HG02759 (cell line): Measurements from ENCODE around the gene NUDT14.

ENCODE experiments used
- ATAC-seq: cut with Tn5 transposase; IDR thresholded peaks from one replicate; pipeline ENCODE4 v1.9.1; 2021; ENCODE audit warnings: mild to moderate bottlenecking, moderate library complexity; ENCODE audit not compliant: unreplicated experiment

The NUDT14 gene

DNA sequence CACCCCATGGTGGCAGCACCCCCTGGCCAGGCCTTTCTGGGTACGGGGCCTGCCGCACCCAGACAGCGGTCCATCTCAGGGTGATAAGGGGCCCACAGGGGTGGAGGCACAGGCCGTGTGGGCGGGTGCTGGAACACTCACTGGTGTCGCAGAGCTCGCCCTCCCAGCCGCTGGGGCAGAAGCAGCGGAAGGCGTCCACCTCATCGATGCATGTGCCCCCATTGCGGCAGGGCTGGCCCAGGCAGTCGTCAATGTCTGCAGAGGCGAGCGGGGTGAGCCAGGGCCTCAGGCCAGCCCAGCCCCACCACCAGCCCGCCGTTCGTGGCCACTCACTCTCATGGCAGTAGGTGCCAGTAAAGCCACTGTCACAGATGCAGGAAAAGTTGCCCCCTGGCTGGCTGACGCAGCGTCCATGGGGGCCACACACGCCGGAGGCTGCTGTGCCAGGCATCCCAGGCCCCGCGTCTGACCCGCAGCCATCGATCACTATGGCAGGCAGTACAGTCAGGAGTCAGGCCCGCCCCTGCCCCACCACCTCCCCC, 32.4 kb downstream of the NUDT14 start:
- ATAC-seq = no peak

DNA sequence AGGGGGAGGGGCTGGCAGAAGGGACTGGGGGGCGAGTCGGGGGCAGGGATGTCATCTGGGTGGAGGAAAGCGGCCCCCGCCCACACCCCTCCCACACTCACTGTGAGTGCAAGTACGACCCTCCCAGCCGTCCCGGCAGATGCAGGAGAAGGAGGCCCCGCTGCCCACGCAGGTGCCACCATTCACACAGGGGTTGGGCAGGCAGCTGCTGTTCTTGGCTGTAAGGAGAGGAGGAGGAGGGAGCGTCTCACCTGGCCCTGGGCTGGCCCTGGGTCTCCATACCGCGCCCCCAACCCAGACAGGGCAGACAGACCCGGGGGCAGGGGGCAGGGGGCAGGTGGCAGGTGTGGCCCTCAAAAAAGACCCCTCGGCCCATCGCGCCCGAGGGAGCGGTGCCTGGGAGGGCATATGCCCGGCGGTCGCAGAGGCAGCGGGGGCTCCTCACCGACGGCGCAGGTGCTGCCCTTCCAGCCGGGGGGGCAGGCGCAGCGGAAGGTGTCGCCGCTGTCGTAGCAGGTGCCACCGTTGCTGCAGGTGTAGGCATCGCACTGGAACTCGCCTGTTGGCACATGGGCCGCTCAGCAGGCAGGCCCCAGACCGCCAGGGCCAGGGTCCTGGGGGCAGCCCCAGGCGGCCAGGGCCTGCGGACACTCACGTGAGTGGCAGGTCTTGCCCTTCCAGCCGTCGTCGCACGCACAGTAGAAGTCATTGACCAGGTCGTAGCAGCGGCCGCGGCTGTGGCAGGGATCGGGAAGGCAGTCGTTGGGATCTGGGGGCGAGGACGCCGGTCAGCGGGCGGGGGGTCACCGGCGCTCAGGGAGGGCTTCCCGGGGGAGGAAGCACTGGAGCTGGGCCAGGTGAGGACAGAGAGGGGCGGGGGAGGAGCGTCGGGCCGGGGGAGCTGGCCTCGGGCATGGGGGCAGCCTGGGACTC, 33.2 kb downstream of the NUDT14 start:
- no peak for ATAC-seq

DNA sequence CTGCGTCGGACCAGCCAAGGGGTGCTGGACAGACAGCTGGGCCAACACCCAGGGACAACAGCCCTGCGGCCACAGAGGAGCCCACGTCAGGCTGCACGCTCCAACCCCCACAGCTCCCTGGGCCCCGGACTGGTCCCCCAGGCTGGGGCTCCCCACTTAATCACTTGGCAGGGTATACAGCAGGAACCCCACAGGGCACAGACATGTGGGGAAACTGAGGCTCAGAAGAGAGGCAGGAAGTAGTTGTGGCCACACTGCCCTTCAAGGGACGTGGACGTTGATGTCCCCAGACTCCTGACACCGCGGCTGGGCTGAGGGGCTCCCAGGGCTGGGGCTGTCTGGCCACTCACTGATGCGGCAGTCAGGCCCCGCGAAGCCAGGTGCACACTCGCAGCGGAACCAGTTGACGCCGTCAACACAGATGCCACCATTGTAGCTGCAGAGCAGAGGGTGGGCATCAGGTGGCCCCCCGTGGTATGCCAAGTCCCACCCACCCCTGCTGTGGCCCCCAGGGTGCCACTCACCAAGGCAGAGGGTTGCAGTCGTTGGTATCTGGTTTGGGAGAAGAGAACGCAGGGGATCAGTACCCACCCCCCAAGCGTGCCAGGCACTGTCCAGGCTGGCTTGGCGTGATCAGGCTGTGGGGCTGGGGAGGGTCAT, 34.0 kb downstream of the NUDT14 start:
- no peak for ATAC-seq

DNA sequence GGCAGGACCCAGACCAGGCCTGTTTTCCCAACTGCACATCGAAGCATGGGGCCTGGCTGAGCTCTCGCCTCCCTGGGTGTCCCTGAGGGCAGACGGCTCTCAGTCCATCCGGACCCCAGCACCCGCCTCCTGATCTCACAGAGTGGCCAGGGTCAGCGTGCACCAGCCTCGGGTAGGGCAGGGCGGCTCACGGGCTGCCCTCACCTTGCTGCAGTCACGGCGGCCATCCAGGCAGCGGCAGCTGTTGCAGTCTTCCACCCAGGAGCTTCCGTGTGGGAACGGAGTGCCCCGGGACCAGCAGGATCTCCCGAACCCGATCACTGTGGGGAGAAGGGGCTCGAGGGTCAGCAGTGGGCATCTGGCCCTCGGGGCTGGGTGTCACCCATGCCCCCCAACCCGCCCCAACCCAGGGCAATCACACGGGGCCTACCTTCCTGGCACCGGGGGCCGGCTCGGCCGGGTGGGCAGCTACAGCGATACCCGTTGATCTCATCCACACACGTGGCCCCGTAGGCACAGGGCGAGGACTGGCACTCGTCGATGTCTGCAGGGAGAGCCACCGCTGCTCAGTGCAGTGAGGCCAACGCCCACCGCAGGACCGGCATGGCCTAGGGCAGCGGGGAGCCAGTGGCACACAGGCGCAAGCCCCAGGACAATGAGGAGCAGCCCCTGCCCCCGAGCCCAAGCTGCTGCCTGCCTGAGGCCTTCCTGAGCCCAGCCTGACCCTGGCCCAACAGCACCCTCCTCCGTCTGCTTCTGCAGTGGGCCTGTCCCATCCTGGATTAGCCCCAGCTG, 34.7 kb downstream of the NUDT14 start:
- no peak for ATAC-seq

DNA sequence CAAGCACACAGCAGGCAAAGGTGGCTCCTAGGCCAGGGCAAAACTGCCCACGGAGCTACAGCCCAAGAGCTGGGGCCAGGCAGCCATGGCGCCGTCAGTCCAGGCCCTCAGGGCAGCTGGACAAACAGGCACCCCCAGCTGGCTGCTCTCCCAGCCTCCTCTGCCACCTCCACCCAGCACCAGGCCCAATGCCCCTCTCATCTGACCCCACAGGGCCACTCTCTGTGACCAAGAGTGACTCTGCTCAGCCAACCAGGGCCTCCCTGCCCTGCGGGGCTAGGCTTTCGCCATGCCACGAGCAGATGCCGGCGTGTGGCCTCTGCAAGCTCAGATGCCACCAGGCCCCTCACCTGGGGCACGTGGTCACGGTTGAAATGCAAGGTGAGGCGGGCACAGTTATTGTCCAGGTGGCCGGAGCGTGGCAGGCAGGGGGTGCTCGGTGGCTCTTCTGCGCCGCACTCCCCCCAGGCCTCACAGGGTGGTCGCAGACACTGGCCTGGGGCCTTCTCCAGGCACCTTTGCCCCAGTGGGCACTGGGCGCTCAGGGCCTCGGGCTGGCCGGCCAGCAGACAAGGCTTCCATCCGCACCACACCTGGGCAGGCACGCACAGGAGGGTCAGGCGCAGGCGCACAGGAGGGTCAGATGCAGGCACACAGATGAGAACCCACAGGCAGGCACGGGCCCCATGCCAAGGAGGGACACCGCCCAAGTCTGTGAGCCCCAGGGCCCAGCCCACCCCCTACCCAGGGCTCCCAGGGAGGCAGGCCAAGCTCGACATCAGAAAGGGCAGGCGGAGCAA, 35.5 kb downstream of the NUDT14 start:
- no peak for ATAC-seq

DNA sequence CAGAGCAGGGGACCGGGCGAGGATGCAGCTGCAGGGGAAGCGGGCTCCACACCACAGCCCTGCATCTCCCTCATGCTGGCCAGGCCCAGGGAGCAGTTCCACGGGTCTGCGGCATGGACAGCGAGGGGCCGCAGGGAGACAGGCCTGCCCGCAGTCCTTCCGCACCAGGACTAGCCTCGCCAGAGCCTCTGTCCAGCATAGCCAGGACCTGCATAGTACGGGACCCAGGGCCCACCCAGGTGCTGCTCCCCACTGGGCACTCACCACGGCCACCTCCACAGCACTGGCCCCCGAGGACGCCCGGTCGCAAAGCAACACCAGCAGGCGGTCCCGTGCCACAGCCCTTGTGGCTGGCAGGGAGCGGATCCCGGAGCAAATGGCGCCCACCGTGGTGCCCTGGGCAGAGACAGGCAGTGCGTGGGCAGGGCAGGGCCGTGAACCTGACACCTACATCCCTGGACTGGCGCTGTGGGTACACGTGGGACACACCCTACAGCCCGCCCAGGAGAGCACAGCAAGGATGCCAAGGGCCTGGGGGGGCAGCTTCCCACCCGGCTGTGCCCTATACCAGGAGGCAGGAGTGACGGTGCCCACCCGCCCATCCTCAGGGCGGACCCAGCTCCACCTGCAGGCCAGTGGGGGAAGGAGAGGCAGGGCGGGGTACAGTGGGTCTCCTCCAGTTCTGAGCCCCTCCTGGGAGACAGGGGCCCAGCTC, 36.3 kb downstream of the NUDT14 start:
- ATAC-seq = no peak

DNA sequence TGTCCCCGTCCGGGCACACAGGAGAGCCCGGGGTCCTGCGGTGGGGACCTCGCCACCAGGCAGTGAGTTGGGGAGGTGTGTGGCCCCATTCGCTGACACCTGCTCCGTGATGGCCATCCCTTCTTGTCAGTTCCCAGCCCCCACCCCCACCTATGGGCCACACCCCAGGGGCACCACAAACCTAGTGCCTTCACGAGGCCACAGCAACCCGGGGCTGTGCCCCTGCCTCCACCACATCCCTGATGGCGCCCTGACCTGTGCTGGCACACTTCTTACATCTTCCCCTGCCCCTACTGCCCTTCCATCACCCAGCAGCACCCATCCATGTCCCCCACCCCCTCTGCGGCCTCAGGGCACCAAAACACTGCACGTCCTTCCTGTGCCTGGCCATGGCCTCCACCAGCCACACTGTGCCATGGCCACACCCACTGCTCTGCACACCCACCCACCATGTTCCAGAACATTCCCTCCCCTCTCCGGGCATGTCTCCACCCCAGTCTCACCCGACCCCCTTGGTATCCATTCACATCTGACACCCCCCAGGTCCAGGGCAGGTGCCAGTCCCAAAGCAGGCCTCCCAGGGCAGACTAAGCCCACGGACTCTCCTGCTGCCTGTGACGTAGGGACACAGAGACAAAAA, 37.0 kb downstream of the NUDT14 start:
- ATAC-seq = no peak

DNA sequence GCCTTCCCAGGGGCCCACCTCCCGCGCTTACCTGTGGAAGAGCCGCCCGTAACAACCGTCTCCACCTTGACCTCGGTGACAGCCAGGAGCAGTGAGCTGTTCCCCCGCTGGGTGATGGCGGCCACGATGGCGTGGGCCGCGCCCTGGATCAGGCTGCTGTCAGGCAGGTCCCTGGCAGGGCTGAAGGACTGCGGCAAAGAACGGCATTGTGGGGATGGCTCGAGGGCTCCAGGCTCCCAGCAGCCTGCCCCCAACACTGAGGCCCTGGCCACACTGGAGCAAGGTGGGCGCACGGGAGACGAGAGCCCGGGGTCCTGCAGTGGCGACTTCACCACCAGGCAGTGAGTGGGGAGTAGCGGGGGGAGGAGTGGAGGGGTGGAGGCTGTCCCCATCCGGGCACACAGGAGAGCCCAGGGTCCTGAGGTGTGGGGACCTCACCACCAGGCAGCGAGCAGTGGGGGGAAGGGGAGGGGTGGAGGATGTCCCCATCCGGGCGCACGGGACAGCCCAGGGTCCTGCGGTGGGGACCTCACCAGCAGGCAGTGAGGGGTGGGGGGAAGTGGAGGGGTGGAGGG, 37.6 kb downstream of the NUDT14 start:
- no peak for ATAC-seq

DNA sequence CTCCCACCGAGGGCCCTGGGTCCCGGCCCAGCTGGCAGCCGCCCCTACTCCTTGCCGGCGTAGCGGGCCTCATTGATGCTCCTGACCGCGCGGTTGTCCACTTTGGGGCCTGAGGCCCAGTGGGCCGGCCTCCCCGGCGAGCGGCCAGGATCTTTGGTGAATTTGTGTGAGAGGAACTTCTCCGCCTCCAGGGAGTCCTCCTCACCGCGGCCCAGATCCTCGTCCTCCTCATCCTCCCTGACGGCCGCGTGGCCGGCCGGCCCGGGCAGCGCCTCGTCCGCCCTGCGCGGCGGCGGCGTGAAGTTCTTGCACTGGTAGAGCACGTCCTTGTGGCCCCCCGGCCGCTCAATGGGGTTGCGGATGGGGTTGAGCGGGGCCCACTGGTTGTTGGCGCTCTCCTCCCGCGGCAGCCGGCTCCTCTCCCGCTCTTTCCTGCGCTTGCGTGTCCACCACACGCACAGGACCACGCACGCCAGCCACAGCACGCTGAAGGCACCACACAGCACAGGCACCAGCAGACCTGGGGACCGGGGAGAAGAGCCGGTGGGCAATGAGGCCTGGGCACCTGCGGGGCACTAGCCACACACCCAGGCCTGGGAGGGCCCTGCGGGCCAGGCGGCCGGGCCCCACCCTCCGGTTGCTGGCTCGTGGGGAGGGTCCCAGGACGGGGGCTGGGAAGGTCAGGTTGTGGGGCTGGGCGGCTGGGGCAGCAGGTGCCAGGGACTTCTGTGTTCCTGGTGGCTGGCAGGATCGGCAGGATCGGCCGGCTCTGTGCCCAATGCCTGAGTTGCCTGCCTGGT, 38.3 kb downstream of the NUDT14 start:
- no peak for ATAC-seq

DNA sequence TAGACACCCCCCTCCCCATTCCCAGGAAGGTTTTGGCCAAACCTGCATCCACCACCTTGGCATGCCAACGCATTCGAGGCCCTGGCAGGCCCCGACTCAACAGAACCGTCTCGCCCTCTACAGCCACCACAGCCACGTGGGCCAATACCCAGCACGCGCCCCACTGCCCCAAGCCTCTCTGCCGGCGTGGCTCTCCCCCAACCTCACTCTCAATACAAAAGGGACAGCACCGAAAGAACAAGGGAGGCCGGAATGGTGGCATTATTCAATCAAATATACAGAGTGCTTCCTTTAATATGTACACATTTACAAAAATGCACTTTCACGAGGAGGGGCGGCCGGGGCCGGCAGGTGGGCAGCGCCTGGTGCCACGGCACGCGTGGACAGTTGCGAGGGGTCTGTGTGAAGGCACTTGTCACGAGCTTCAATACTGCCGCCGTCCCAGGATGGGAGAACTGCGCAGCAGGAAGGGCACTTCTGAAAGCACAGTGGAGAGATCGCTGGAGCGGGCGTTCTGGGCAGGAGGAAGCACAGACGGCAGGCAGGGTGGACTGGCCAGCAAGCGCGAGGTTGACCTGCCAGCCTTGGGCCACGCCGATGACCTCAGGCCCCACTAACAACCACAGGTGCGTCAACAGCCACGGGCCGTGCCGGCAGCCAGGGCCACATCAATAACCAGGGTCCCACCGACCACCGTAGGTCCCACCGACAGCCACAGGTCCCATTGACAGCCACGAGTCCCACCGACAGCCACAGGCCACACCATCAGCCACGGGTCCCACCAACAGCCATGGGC, 39.4 kb downstream of the NUDT14 start:
- no peak for ATAC-seq

DNA sequence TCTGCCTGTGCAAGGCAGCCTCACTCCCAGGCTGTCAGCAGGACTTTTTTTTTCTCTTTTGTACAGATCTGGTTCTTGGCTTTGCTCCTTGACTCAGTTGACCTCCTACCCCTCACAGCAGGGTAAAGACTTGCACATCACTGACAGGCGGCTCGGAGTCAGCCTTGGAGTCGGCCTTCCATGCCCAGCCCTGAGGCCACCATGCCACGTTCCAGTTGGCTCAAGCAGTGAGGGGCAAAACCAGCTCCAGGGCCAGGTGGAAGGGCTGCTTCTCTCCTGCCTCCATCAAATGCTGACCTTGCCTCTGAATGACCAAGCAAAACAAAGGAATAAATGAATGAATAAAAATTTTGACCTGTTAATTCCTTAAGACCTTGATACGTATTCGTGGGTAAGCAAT, 40.1 kb downstream of the NUDT14 start:
- no peak for ATAC-seq

DNA sequence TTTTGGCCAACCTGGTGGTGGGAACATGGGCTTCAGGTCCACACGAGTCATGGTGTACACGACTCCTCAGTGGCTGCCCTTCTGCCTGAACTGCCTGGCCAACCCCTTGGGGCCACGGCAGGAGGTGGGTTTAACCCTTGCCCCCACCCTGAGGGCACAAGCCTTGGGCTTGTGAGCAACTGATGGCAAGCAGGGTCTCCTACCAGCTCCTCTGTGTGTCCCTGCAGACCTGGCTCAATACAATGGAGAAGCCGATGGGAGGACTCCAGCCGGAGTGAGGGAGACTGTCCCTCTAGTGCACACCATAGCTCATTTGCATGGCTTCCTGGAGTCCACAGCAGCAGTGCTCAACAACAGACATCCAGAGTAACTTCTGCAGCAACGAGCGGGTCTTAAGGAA, 40.5 kb downstream of the NUDT14 start:
- no peak for ATAC-seq

DNA sequence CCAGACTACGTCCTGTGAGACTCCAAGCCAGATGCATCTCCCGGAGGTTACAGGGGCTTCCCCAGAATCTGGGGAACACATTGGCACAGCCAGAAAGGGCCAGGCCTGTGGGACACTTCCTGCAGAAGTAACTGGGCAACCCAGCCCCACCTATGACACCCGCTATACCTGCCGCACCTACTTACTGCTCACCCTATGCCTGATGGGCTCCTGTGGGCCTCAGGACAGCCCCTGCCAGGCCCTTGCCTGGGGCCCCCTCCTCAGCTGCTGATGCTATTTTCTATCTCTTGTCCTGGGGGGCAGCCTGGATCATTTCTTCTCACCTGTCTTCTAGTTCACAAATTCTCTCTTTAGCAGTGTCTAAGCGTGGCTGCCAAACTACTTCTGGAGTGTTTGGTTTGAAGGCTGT, 41.3 kb downstream of the NUDT14 start:
- ATAC-seq = no peak

DNA sequence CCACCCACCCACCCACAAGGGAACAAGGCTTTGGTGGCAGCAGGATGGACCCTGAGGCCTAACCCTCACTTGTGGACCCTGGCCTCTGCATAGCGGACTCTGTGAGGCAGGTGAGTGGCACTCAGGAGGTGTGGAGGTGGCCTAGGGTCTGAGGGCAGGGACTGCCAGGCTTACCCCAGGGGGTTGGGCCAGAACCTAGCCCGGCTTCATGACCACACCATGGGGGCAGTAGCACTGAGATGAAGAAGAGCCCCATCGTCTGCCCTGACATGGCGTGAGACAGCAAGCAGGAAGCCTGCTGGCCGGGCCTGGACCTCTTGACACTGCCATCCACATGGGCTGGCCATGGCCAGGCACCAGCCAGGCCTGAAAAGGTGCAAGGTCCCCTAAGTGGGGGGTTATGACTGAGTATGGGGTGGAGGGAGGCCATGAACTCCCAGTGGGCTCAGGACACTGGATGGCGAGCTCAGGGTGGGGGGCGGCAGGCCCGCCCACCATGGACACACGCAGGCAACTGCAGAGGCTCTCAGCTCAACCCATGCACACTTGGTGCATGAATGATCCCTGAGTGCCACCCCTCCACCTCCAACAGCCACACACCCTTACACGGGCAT, 41.8 kb downstream of the NUDT14 start:
- ATAC-seq = no peak

DNA sequence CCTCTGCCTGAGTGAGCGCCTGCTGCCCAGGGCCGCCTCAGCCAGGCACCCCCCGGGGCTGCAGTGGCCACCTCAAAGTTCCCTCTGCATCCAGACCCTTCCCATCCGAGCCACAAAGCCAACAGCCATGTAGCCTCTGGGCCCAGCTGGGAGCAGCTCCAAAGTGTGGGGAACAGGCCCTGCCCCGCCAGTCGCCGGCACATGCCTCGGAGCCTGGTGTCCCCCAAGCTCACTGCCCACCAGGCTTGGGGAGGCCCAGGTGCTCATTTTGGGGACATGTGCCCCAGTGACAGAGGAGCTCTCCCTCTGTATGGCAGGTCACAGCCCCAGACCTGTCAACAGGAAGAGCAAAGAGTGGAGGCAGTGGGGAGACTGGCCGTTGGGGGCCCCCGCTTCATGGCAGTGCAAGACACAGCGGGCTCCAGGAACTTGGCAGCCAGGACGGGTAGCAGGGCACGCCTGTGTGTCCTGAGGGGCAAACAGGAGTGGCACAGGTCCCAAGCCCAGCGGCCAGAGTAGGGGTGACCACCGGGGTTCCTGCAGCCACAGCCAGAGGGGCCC, 42.5 kb downstream of the NUDT14 start:
- ATAC-seq = no peak

DNA sequence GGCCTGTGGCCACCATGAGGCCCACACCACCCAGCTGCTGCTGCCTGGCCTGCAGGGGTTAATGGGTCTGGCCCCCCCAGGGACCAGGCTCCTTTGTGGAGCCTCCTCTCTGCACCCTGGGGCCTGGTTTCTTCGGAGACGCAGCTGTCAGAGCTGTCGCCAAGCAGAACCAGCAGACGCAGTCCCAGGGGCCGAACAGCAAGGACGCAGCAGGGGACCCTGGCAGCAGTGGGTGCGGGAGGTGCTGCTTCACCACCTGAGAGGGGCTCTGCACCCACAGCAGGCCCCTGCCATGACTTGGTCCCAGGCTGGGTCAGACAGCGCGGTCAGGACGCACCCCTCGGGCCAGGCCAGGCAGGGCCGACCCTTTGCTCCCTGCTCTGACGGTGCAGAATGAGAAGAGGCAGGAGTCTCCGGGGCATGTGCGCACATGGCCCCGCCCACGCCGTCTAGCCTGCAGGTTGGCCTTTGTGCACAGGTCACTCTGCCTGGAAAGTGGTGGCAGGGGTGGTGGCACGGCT, 43.0 kb downstream of the NUDT14 start:
- ATAC-seq = no peak
